Calu3 (cell line): ENCODE results near the gene CCNE1. TPM values are rescaled to one million over a fixed set of nuclear protein-coding genes. Genes with fewer than 3 reads are reported as not detected.

Experiments
- BruUV-seq: library from RNA; stranded (reverse); fragments of 400-500 nt; replicated peaks from 2 replicates; lab custom pipeline; 2021; lab: Mats Ljungman, UMichigan
- CTCF ChIA-PET: fragments of 300-600 bp; sonication (Branson Sonifier 250); formaldehyde crosslinking; loops from one replicate; lab custom pipeline; 2022; ENCODE audit warnings: antibody characterized with exemption; lab: Charles Lee
- DNase-seq: peaks from one replicate; pipeline ENCODE4 v3.0.0; 2022
- H3K27ac Mint-ChIP-seq: one replicate; pipeline ENCODE4 v1.8.0; 2022; ENCODE audit warnings: mixed read lengths; ENCODE audit not compliant: unreplicated experiment
- H3K27me3 Mint-ChIP-seq: one replicate; pipeline ENCODE4 v1.8.0; 2022; ENCODE audit warnings: mixed read lengths; ENCODE audit not compliant: unreplicated experiment
- H3K36me3 Mint-ChIP-seq: one replicate; pipeline ENCODE4 v1.8.0; 2022; ENCODE audit warnings: mild to moderate bottlenecking, moderate library complexity, mixed read lengths; ENCODE audit not compliant: insufficient read depth, unreplicated experiment
- H3K4me1 Mint-ChIP-seq: one replicate; pipeline ENCODE4 v1.8.0; 2022; ENCODE audit warnings: mild to moderate bottlenecking, low read depth, mixed read lengths; ENCODE audit not compliant: unreplicated experiment
- H3K4me3 Mint-ChIP-seq: one replicate; pipeline ENCODE4 v1.8.0; 2022; ENCODE audit warnings: mild to moderate bottlenecking, low read depth, moderate library complexity, mixed read lengths; ENCODE audit not compliant: unreplicated experiment
- H3K9me3 Mint-ChIP-seq: one replicate; pipeline ENCODE4 v1.8.0; 2022; ENCODE audit warnings: low read depth, mixed read lengths; ENCODE audit not compliant: unreplicated experiment
- intact Hi-C: fragments of 100-400 bp; cut with micrococcal nuclease; formaldehyde crosslinking; loops from one replicate; pipeline ENCODE4 v1.10.0; 2022; ENCODE audit not compliant: unreplicated experiment
- total RNA-seq: library from RNA; stranded (reverse); gene quantifications from 2 replicates; pipeline ENCODE4 v1.2.3, GENCODE V29; 2022
- TF ChIP-seq, protein P1 (sequence below): fragments of 200-600 bp; IDR thresholded peaks from one replicate; pipeline ENCODE4 v1.8.0; 2022; ENCODE audit warnings: antibody characterized with exemption; ENCODE audit not compliant: unreplicated experiment

Gene CCNE1
- total RNA-seq, 1 experiment from 2014 or later: 15.9 TPM

DNA sequence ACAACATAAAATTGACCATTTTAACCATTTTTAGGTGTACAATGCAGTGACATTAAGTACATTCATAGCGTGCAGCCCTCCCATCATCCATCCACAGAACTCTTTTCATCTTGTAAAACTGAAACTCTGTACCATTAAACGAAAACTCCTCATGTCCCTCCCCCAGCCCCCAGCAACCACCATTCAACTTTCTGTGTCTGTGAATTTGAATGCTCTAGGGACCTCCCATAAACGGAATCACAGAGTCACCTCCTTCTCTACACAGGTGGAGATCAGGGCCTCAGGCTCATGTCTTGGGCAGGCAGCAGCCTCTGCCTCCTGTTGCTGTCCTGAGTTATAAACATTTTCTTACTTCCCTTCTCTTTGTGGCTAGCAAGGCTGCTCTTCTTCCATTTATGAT, 7.3 kb upstream of the CCNE1 start:
- CTCF ChIA-PET: no interaction called here
- Mint-ChIP-seq H3K4me3 (no peak overlapping the region), H3K9me3 (no peaks in the 10 kb centered on the region), H3K4me1 (no peaks in the 10 kb centered on the region), H3K27me3 (peaks cover 12% of the 10 kb centered on the region), H3K27ac (no peak overlapping the region), H3K36me3 (no peaks in the 10 kb centered on the region)
- intact Hi-C loops: no loop called here
- no peak for DNase-seq
- BruUV-seq: no TSS peak
- TF ChIP-seq, protein P1, sequence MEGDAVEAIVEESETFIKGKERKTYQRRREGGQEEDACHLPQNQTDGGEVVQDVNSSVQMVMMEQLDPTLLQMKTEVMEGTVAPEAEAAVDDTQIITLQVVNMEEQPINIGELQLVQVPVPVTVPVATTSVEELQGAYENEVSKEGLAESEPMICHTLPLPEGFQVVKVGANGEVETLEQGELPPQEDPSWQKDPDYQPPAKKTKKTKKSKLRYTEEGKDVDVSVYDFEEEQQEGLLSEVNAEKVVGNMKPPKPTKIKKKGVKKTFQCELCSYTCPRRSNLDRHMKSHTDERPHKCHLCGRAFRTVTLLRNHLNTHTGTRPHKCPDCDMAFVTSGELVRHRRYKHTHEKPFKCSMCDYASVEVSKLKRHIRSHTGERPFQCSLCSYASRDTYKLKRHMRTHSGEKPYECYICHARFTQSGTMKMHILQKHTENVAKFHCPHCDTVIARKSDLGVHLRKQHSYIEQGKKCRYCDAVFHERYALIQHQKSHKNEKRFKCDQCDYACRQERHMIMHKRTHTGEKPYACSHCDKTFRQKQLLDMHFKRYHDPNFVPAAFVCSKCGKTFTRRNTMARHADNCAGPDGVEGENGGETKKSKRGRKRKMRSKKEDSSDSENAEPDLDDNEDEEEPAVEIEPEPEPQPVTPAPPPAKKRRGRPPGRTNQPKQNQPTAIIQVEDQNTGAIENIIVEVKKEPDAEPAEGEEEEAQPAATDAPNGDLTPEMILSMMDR: no peak

DNA sequence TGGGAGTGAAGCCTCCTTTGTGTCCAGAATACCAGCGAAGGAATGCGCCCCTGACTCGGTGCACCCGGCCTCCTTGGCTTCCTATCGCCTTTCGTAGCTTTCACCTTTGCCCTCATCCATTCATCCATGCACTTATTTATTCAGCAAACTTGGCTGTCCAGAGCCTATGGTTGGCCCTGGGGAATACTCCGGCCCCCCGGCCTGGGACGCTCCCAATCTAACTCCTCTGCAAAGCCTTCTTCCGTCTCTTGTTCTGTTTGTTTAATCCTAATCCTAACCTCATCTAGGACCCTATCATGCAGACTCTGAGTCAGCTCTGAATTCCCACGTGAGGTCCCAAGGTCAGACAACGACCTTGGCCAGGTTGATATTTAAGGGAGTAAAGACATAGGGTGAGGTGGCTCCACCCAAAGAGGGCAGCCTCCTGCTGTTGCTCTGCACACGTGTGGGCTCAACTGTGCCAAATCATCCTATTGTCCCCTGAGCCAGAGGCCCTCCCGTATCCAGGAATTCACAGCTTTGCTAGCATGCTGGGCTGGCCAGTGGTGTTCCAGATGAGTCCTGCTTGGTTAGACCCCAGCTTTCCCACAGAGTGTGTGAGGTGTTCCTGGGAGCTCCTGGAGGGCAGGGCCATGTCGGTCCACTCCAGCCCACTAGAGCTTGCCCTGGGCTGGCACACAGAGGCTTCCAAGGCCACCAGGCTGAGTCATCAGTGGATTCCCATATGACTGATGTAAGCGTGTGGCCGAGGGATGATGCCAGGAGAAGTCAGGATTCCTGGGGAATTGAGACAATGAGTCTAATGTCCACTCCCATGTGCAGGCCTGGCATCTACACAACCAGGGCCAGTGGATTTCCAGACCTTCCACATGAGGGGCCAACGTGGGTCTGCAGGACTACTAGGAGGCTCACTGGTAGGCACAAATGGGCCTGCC, 6.5 kb upstream of the CCNE1 start:
- Mint-ChIP-seq H3K36me3 (no peaks in the 10 kb centered on the region), H3K4me3 (no peak overlapping the region), H3K4me1 (no peaks in the 10 kb centered on the region), H3K27me3 (peaks cover 4% of the 10 kb centered on the region), H3K27ac (no peak overlapping the region), H3K9me3 (no peaks in the 10 kb centered on the region)
- intact Hi-C loops: no loop called here
- BruUV-seq: no TSS peak
- TF ChIP-seq, protein P1: no peak
- CTCF ChIA-PET: no interaction called here
- DNase-seq: no peak

DNA sequence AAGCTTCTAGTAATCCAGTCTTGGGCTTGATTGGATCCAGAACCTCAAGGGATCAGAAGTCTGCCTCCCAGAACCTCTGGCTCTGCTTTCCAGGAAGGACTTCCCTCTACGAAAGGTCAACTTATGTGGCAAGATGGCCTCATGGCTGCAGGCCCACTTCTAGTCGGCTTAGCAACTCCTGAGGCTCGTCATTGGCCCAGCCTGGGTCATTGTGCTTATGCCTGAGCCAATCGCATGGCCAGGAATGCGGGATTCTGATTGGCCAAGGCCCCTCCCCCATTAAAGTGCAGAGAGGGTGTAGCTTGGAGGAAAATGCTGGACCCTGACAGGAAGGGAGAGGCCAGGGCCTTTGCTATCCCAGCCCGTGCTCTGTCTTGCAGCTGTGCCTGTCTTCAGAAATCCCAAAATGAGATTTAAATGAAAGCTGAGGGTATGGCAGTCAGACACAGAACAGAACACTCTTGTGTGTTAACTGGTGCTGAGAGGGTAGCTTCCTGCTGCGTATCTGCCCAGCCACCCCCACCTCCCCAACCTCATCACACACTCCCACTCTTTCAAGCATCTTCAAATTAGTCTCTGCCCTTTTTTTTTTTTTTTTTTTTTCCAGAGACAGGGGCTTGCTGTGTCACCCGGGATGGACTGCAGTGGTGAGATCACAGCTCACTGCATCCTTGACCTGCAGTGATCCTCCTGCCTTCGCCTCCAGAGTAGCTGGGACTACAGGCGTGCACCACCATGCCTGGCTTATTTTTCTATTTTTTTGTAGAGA, 5.5 kb upstream of the CCNE1 start:
- intact Hi-C loops: no loop called here
- Mint-ChIP-seq H3K27ac (no peak overlapping the region), H3K4me1 (peaks cover 6% of the 10 kb centered on the region), H3K27me3 (no peaks in the 10 kb centered on the region), H3K4me3 (no peak overlapping the region), H3K9me3 (no peaks in the 10 kb centered on the region), H3K36me3 (peaks cover 5% of the 10 kb centered on the region)
- TF ChIP-seq, protein P1: no peak
- BruUV-seq: no TSS peak
- no peak for DNase-seq
- CTCF ChIA-PET: interaction anchor here (0.7 kb wide), 1 partner anchor 18 kb away, joined by 3 read pairs; no protein-coding TSS in a partner anchor

DNA sequence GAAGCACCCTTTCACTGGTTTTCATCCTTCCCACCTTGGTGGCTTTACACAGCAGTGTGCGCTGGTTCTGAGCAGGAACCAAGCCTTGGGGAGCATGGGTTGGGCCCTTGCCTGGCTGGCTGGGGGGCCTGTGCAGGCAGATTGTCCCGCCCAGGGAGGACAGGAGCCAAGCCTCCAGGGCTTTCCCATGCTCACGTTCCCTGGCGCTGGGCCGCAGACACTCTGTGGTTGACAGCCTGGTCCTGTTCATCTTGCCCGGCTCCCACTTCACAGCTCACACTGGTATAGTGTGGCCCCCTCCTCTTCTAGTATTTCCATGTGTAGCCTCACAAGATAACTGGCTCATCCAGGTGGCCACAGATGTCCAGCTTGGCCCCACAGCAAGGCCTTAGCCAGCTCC, 4.6 kb upstream of the CCNE1 start:
- Mint-ChIP-seq H3K27me3 (no peaks in the 10 kb centered on the region), H3K4me1 (peaks cover 6% of the 10 kb centered on the region), H3K9me3 (no peaks in the 10 kb centered on the region), H3K36me3 (peaks cover 6% of the 10 kb centered on the region), H3K4me3 (no peak overlapping the region), H3K27ac (no peak overlapping the region)
- DNase-seq: no peak
- CTCF ChIA-PET: interaction anchor here (0.7 kb wide), 1 partner anchor 17 kb away, joined by 3 read pairs; no protein-coding TSS in a partner anchor
- intact Hi-C loops: no loop called here
- no TSS peak for BruUV-seq
- TF ChIP-seq, protein P1: no peak
